Glutamatergic neuron (in vitro differentiated cells): Measurements from ENCODE around the gene TWIST2. TPM values are rescaled to one million over a fixed set of nuclear protein-coding genes. Genes with fewer than 3 reads are reported as not detected.

Source experiments
- DNase-seq: peaks from one replicate; pipeline ENCODE4 v3.0.0; 2022
- H3K27ac Mint-ChIP-seq: one replicate; pipeline ENCODE4 v1.8.0; 2020; ENCODE audit warnings: mild to moderate bottlenecking, mixed read lengths, inconsistent platforms; ENCODE audit not compliant: unreplicated experiment
- H3K27me3 Mint-ChIP-seq: one replicate; pipeline ENCODE4 v1.8.0; 2020; ENCODE audit warnings: mild to moderate bottlenecking, moderate library complexity, mixed read lengths, inconsistent platforms; ENCODE audit not compliant: unreplicated experiment
- H3K36me3 Mint-ChIP-seq: one replicate; pipeline ENCODE4 v1.8.0; 2020; ENCODE audit warnings: mild to moderate bottlenecking, mixed read lengths, inconsistent platforms; ENCODE audit not compliant: unreplicated experiment
- H3K4me1 Mint-ChIP-seq: one replicate; pipeline ENCODE4 v1.8.0; 2020; ENCODE audit warnings: mild to moderate bottlenecking, low read depth, mixed read lengths, inconsistent platforms; ENCODE audit not compliant: unreplicated experiment
- H3K4me3 Mint-ChIP-seq: one replicate; pipeline ENCODE4 v1.8.0; 2020; ENCODE audit warnings: mild to moderate bottlenecking, mixed read lengths, inconsistent platforms; ENCODE audit not compliant: unreplicated experiment
- H3K9me3 Mint-ChIP-seq: one replicate; pipeline ENCODE4 v1.8.0; 2020; ENCODE audit warnings: mild to moderate bottlenecking, moderate library complexity, mixed read lengths, inconsistent platforms; ENCODE audit not compliant: unreplicated experiment
- CTCF ChIP-seq: fragments of 200-600 bp; sonication (generic); IDR thresholded peaks from one replicate; pipeline ENCODE4 v1.5.0; 2021; ENCODE audit not compliant: partially characterized antibody, unreplicated experiment
- total RNA-seq: library from RNA; stranded (reverse); fragmentation: NEBNext Ultra II Directional; extraction: Animal tissue kit (Norgen Biotek cat#: 25700); gene quantifications from one replicate; pipeline ENCODE4 v1.2.1, GENCODE V29; 2021; ENCODE audit not compliant: unreplicated experiment

TWIST2 gene
- total RNA-seq, 1 donor from 2014 or later = not detected

- Mint-ChIP-seq H3K9me3 (peaks cover 1% of the 10 kb centered on the region), H3K36me3 (peaks cover 9% of the 10 kb centered on the region), H3K4me1 (peaks cover 15% of the 10 kb centered on the region), H3K27me3 (peaks cover 7% of the 10 kb centered on the region), H3K4me3 (no peak overlapping the region), H3K27ac (no peak overlapping the region)
- no peak for DNase-seq
- no peak for TF ChIP-seq CTCF
Measured at GRCh38 chr2:238816291-238816690, 31.6 kb upstream of the TWIST2 start.

GRCh38 chr2:238817382-238817781 is 30.5 kb upstream of the TWIST2 start:
- peaks cover 7% of the 10 kb centered on the region for H3K27me3 Mint-ChIP-seq
- H3K9me3 Mint-ChIP-seq = peaks cover 1% of the 10 kb centered on the region
- TF ChIP-seq CTCF = no peak
- no peak overlapping the region for H3K4me3 Mint-ChIP-seq
- no peak for DNase-seq
- peaks cover 15% of the 10 kb centered on the region for H3K4me1 Mint-ChIP-seq
- H3K36me3 Mint-ChIP-seq = peaks cover 12% of the 10 kb centered on the region
- H3K27ac Mint-ChIP-seq = peak overlapping the region; percentile 88

- Mint-ChIP-seq H3K36me3 (peaks cover 12% of the 10 kb centered on the region), H3K27ac (peak overlapping the region; percentile 82), H3K27me3 (peaks cover 7% of the 10 kb centered on the region), H3K9me3 (peaks cover 1% of the 10 kb centered on the region), H3K4me1 (peaks cover 15% of the 10 kb centered on the region), H3K4me3 (peak overlapping the region; percentile 30)
- TF ChIP-seq CTCF = no peak
- peak; percentile 34 for DNase-seq
Measured at GRCh38 chr2:238817891-238818290, 30.0 kb upstream of the TWIST2 start.

DNA sequence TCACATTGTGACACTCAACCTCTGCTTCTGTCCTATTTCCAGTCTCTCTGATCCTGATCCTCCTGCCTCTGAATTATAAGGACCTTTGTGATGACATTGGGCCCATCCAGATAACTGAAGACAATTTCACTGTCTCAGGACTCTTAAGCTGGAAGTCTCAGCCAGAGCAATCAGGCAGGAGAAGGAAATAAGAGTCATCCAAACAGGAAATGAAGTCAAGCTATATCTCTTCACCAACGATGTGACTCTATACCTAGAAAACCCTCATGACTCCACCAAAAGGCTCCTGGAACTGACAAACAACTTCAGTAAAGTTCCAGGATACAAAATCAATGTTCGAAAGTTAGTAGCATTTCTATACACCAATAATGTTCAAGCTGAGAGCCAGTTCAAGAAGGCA is 29.3 kb upstream of the TWIST2 start:
- Mint-ChIP-seq H3K36me3 (peaks cover 15% of the 10 kb centered on the region), H3K9me3 (peaks cover 1% of the 10 kb centered on the region), H3K4me3 (no peak overlapping the region), H3K27me3 (peaks cover 7% of the 10 kb centered on the region), H3K27ac (peak overlapping the region; percentile 69), H3K4me1 (peaks cover 15% of the 10 kb centered on the region)
- no peak for TF ChIP-seq CTCF
- no peak for DNase-seq

- Mint-ChIP-seq H3K27me3 (peaks cover 7% of the 10 kb centered on the region), H3K4me3 (no peak overlapping the region)
Measured at GRCh38 chr2:238820197-238820596, 27.7 kb upstream of the TWIST2 start.

More at GRCh38 chr2:238820197-238820596, 27.7 kb upstream of the TWIST2 start:
- peaks cover 15% of the 10 kb centered on the region for H3K4me1 Mint-ChIP-seq
- no peak for TF ChIP-seq CTCF
- H3K36me3 Mint-ChIP-seq = peaks cover 26% of the 10 kb centered on the region
- peaks cover 4% of the 10 kb centered on the region for H3K9me3 Mint-ChIP-seq
- H3K27ac Mint-ChIP-seq = no peak overlapping the region
- DNase-seq = no peak
